ENCODE measurements around the gene LIN37. TPM values are rescaled to one million over a fixed set of nuclear protein-coding genes. Genes with fewer than 3 reads are reported as not detected.

The LIN37 gene
- total and polyA plus RNA-seq, 2 of the 13 experiments (the other 11 are each of a cell fraction or from before 2014, with no cell fraction given), result 6.3 to 8.7 TPM

GRCh38 chr19:35719402-35720162, 28.8 kb upstream of the LIN37 start (continued):
- TF ChIP-seq ZNF740 (CRISPR knock-in tag; IDR thresholded peaks at IDR 0.05) (no peak), KLF15 (CRISPR knock-in tag; IDR thresholded peaks at IDR 0.05; ENCODE audit: borderline replicate concordance) (no peak), HMGXB4 (CRISPR knock-in tag; IDR thresholded peaks at IDR 0.05; ENCODE audit: borderline replicate concordance in 1 of 2, low read depth in 1 of 2) (0 out of 4 replicates have a peak, but pooled peaks of 1 of the 2 experiments have one; percentile 29), ZBTB21 (CRISPR knock-in tag; IDR thresholded peaks at IDR 0.05) (peak; percentile 49; the same call in 1 of the 2 replicates), STAG1 (CRISPR knock-in tag; IDR thresholded peaks at IDR 0.05) (0 out of 2 replicates have a peak, but pooled peaks have one; percentile 2), ZNF275 (CRISPR knock-in tag; IDR thresholded peaks at IDR 0.05; ENCODE audit: borderline replicate concordance) (0 out of 2 replicates have a peak, but pooled peaks have one; percentile 32), POLR2A (IDR thresholded peaks at IDR 0.05; ENCODE audit: insufficient read depth in 1 of 2, low read depth in 2 of 2, low read length in 2 of 2) (0 out of 4 replicates have a peak, but pooled peaks of 1 of the 2 experiments have one; percentile 28), SALL1 (CRISPR knock-in tag; IDR thresholded peaks at IDR 0.05) (peak; percentile 52; the same call in 1 of the 2 replicates), ZNF331 (CRISPR knock-in tag; IDR thresholded peaks at IDR 0.05) (peak; percentile 39; the same call in 1 of the 2 replicates), ZNF354B (CRISPR knock-in tag; IDR thresholded peaks at IDR 0.05) (no peak), AFF4 (CRISPR knock-in tag; IDR thresholded peaks at IDR 0.05) (no peak), PBX2 (CRISPR knock-in tag; IDR thresholded peaks at IDR 0.05) (peak; percentile 76), ZSCAN22 (CRISPR knock-in tag; IDR thresholded peaks at IDR 0.05) (no peak), RFX1 (IDR thresholded peaks at IDR 0.05) (no peak), SIN3B (IDR thresholded peaks at IDR 0.05; ENCODE audit: low read length) (no peak), NCOA1 (CRISPR knock-in tag; IDR thresholded peaks at IDR 0.05) (0 out of 2 replicates have a peak, but pooled peaks have one; percentile 43), POLR2AphosphoS5 (IDR thresholded peaks at IDR 0.05; ENCODE audit: low read depth, low read length) (0 out of 2 replicates have a peak, but pooled peaks have one; percentile 27), ZNF547 (CRISPR knock-in tag; IDR thresholded peaks at IDR 0.05) (no peak), TEAD3 (CRISPR knock-in tag; optimal IDR thresholded peaks at IDR 0.05; ENCODE audit: borderline replicate concordance) (peak; percentile 7), ZNF34 (CRISPR knock-in tag; IDR thresholded peaks at IDR 0.05; ENCODE audit: borderline replicate concordance) (no peak), MXI1 (IDR thresholded peaks at IDR 0.05; ENCODE audit: borderline replicate concordance, low read depth, low read length) (peak; percentile 60; the same call in 1 of the 3 replicates), THAP11 (CRISPR knock-in tag; IDR thresholded peaks at IDR 0.05) (peak; percentile 52)
